ENCODE data around the gene TBC1D22A. TPM values are rescaled to one million over a fixed set of nuclear protein-coding genes. Genes with fewer than 3 reads are reported as not detected.
A peak's percentile ranks its signal among the peaks of the same experiment; 100 is the strongest.

Gene TBC1D22A
- total RNA-seq, 6 experiments from 2014 or later, result 10.9 to 18.1 (median 14.0) TPM

DNA sequence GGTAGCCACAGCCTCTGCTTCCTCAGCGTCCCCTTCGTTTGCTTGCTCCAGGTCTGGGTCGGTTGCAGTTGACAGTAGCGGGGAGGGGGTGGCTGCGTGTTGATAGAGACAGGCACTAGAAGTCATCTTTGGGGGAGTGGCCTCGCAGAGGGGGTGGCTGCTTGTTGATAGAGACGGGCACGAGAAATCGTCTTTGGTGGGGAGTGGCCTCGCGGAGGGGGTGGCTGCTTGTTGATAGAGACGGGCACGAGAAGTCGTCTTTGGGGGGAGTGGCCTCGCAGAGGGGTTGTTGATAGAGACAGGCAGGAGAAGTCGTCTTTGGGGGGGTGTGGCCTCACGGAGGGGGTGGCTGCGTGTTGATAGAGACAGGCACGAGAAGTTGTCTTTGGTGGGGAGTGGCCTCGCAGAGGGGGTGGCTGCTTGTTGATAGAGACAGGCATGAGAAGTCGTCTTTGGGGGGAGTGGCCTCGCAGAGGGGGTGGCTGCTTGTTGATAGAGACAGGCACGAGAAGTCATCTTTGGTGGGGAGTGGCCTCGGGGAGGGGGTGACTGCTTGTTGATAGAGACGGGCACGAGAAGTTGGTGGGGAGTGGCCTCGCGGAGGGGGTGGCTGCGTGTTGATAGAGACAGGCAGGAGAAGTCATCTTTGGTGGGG, 328.3 kb downstream of the TBC1D22A start:
- DNase-seq, result no peak
- 10% methylated on average over 25 of the region's 29 CpGs for WGBS (ENCODE audit: insufficient coverage, low coverage, low lambda C conversion rate, missing lambda C conversion rate)
- H3K36me3 ChIP-seq, result no peaks in the 10 kb centered on the region

DNA sequence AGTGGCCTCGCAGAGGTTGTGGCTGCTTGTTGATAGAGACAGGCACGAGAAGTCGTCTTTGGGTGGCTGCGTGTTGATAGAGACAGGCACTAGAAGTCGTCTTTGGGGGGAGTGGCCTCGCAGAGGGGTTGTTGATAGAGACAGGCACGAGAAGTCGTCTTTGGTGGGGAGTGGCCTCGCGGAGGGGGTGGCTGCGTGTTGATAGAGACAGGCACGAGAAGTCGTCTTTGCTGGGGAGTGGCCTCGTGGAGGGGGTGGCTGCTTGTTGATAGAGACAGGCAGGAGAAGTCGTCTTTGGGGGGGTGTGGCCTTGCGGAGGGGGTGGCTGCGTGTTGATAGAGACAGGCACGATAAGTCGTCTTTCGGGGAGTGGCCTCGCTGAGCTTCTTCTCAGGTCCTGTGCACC, 328.8 kb downstream of the TBC1D22A start:
- 23% methylated on average over 8 of the region's 21 CpGs for WGBS (ENCODE audit: insufficient coverage, low coverage, low lambda C conversion rate, missing lambda C conversion rate)
- intact Hi-C loops (cut with DNase I), result no loop called here

More for the DNA sequence above, 328.3 kb downstream of the TBC1D22A start:
- H3K4me3 ChIP-seq, result no peak overlapping the region
- TF ChIP-seq, protein P1, sequence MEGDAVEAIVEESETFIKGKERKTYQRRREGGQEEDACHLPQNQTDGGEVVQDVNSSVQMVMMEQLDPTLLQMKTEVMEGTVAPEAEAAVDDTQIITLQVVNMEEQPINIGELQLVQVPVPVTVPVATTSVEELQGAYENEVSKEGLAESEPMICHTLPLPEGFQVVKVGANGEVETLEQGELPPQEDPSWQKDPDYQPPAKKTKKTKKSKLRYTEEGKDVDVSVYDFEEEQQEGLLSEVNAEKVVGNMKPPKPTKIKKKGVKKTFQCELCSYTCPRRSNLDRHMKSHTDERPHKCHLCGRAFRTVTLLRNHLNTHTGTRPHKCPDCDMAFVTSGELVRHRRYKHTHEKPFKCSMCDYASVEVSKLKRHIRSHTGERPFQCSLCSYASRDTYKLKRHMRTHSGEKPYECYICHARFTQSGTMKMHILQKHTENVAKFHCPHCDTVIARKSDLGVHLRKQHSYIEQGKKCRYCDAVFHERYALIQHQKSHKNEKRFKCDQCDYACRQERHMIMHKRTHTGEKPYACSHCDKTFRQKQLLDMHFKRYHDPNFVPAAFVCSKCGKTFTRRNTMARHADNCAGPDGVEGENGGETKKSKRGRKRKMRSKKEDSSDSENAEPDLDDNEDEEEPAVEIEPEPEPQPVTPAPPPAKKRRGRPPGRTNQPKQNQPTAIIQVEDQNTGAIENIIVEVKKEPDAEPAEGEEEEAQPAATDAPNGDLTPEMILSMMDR (IDR thresholded peaks at IDR 0.05), result no peak
- no peak for TF ChIP-seq POLR2A (IDR thresholded peaks at IDR 0.05)
- H3K27ac ChIP-seq, result no peak overlapping the region
- no peak for ATAC-seq
- no peaks in the 10 kb centered on the region for H3K27me3 ChIP-seq
- H3K4me1 ChIP-seq, result no peaks in the 10 kb centered on the region
- H3K9me3 ChIP-seq, result no peaks in the 10 kb centered on the region
- intact Hi-C loops (cut with DNase I), result no loop called here

DNA sequence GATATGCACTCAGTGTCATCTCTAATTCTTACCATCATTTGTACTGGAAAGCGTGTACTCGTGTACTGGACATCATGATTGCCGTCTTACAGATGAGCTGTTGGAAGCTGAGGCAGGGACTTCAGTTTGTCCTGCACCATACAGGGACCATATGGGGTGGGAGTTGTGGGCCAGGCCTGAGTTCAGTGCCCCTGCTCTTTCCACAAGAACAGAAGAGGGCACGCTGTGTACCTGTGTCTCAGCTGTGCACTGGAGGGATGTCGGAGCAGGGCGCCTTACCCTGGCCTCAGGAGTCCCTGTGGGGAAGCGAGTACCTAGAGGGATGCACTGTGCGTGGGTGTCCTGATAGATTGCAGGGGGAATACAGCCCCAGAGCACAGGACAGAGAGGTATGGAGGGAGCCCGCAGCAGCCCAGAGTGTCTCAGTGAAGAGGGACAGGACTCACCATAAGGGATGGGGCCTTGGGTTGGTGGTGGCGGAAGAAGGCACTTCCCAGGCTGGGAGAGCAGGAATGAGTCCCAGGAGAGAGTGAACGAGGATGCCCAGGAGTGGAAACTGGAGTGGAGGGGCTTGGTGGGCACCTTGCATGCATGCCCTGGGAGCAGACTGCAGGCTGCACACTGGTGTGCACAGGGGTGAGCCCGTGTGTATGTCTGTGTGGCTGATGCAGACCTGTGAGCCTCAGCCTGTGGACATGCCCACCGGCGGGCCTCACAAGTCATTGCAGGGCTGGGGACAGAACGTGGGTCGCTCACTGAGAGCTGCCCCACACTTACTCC, 329.7 kb downstream of the TBC1D22A start:
- WGBS (ENCODE audit: insufficient coverage, low coverage, low lambda C conversion rate, missing lambda C conversion rate), result 94% methylated on average over 7 of the region's 16 CpGs
- H3K4me1 ChIP-seq, result no peaks in the 10 kb centered on the region
- H3K36me3 ChIP-seq, result no peaks in the 10 kb centered on the region
- no peaks in the 10 kb centered on the region for H3K27me3 ChIP-seq
- H3K4me3 ChIP-seq, result no peak overlapping the region
- H3K9me3 ChIP-seq, result no peaks in the 10 kb centered on the region
- TF ChIP-seq, protein P1 (IDR thresholded peaks at IDR 0.05), result no peak
- DNase-seq (no peak), ATAC-seq (peak in 1 of 4 donors; percentile 37)
- H3K27ac ChIP-seq, result no peak overlapping the region
- intact Hi-C loops (cut with DNase I), result no loop called here

More for the DNA sequence above, 328.8 kb downstream of the TBC1D22A start:
- TF ChIP-seq, protein P1 (IDR thresholded peaks at IDR 0.05), result no peak
- no peak for TF ChIP-seq POLR2A (IDR thresholded peaks at IDR 0.05)
- no peaks in the 10 kb centered on the region for H3K36me3 ChIP-seq
- no peak for ATAC-seq
- H3K4me3 ChIP-seq, result no peak overlapping the region
- no peaks in the 10 kb centered on the region for H3K9me3 ChIP-seq
- no peak overlapping the region for H3K27ac ChIP-seq
- H3K27me3 ChIP-seq, result no peaks in the 10 kb centered on the region
- no peaks in the 10 kb centered on the region for H3K4me1 ChIP-seq
- DNase-seq, result no peak

DNA sequence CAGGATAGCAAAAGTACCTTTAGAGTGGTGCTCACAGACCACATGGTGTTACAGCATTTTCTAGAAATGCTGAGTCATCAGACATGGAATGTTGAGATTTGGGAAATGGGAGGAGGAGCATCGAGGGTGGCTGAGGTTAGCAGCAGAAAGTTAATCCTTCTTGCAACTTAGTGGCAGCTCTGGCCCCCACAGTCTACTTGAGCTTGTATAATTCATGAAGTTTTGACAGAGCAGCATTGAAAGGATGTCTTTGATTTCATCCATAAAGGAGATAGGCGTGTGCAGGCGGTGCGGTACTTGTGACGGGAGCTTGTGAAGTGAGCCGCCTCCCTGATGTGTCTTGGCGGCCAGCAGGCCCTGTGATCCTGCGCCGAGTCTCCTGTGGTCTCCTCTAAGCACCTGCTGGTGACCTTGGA, 330.5 kb downstream of the TBC1D22A start:
- TF ChIP-seq POLR2A (IDR thresholded peaks at IDR 0.05), result no peak
- TF ChIP-seq, protein P1 (IDR thresholded peaks at IDR 0.05), result no peak
- H3K27me3 ChIP-seq, result no peaks in the 10 kb centered on the region
- no peak for ATAC-seq
- no peaks in the 10 kb centered on the region for H3K36me3 ChIP-seq
- intact Hi-C loops (cut with DNase I), result no loop called here
- no peak for DNase-seq
- no peaks in the 10 kb centered on the region for H3K9me3 ChIP-seq
- 100% methylated on average over 3 of the region's 9 CpGs for WGBS (ENCODE audit: insufficient coverage, low coverage, low lambda C conversion rate, missing lambda C conversion rate)
- H3K27ac ChIP-seq, result no peak overlapping the region
- H3K4me1 ChIP-seq, result no peaks in the 10 kb centered on the region
- H3K4me3 ChIP-seq, result no peak overlapping the region

Measured in right lobe of liver (tissue), 6 donors.